ENCODE data around the gene KCTD6. TPM values are rescaled to one million over a fixed set of nuclear protein-coding genes. Genes with fewer than 3 reads are reported as not detected.
A peak's percentile ranks its signal among the peaks of the same experiment; 100 is the strongest.

Gene KCTD6
- total and polyA plus RNA-seq, 2 of the 8 experiments (the other 6 are each of a cell fraction or from before 2014, with no cell fraction given): 17.4 to 21.4 TPM

GRCh38 chr3:58490860-58491501 lies 915 bp upstream of the KCTD6 start:
- peak overlapping the region; percentile 29 for H4K91ac ChIP-seq (replicated peaks; ENCODE audit: insufficient read length, low read length)
- peak overlapping the region; percentile 12 to 57 (median 26); a peak in 5 of 8 replicates for H3K4me3 ChIP-seq (ENCODE audit: extremely low read depth in 1 of 4, insufficient read depth in 2 of 4, low read depth in 3 of 4, low read length in 4 of 4)
- no peak overlapping the region for H3K23ac ChIP-seq (ENCODE audit: insufficient read length)
- 86% methylated on average over 19 of the region's 19 CpGs; no CpG with 5 or more reads in 1 of the 2 experiments for WGBS, 2 experiments (ENCODE audit: extremely low coverage in 1 of 2, insufficient coverage in 1 of 2, insufficient read length in 1 of 2, insufficient replicate concordance in 2 of 2, low coverage in 1 of 2, low lambda C conversion rate in 2 of 2, missing lambda C conversion rate in 1 of 2)
- H2AFZ ChIP-seq (ENCODE audit: low read length): 0 out of 2 replicates have a peak overlapping the region, but pooled peaks have one; percentile 0
- H2BK120ac ChIP-seq (replicated peaks; ENCODE audit: low read depth, low read length): no peak overlapping the region
- POLR2A ChIA-PET (ENCODE audit: partially characterized antibody): interaction anchor here (1.1 to 3.6 kb wide), 5 partner anchors 21 to 184 kb away, joined by 3 to 17 read pairs (median 4); partner anchors contain the start of genes HTD2, PDHB and RPP14
- peaks cover 4% of the 10 kb centered on the region; the same call in 1 of the 2 replicates for H3K23me2 ChIP-seq (ENCODE audit: low read depth, low read length)
- no peak for FAIRE-seq
- no peak overlapping the region; the same call in 1 of the 2 replicates for H2BK15ac ChIP-seq (ENCODE audit: low read length)
- H4K5ac ChIP-seq (ENCODE audit: insufficient read length, low read depth, low read length): no peak overlapping the region
- no peaks in the 10 kb centered on the region for H3K9me3 ChIP-seq (ENCODE audit: insufficient read depth in 2 of 2, low read depth in 1 of 2, low read length in 1 of 2)
- H3K4ac ChIP-seq (replicated peaks; ENCODE audit: insufficient read length, low read depth, low read length): no peak overlapping the region
- peaks cover 6 to 37% of the 10 kb centered on the region in 2 experiments for H3K79me2 ChIP-seq (ENCODE audit: control insufficient read depth in 1 of 2, insufficient read depth in 2 of 2, low read length in 2 of 2)
- peaks cover 0 to 4% (median 0%) of the 10 kb centered on the region in 4 experiments; a peak in 1 of 7 replicates for H3K27me3 ChIP-seq (replicated peaks in 1 of 4; ENCODE audit: control insufficient read depth in 3 of 4, extremely low read depth in 1 of 4, insufficient read depth in 3 of 4, low read length in 3 of 4)
- peaks cover 0 to 3% of the 10 kb centered on the region in 2 experiments for H4K20me1 ChIP-seq (replicated peaks in 1 of 2; ENCODE audit: control insufficient read depth in 1 of 2, insufficient read depth in 2 of 2, low read length in 2 of 2)
- no peak overlapping the region for H3K56ac ChIP-seq (replicated peaks; ENCODE audit: insufficient read length, low read depth, low read length)
- H2BK20ac ChIP-seq (ENCODE audit: low read length): no peak overlapping the region
- H3K36me3 ChIP-seq (ENCODE audit: control insufficient read depth in 2 of 4, insufficient read depth in 4 of 4, low read length in 3 of 4): no peaks in the 10 kb centered on the region
- no peaks in the 10 kb centered on the region for H3K79me1 ChIP-seq (ENCODE audit: low read depth, low read length)
- H2AK5ac ChIP-seq (ENCODE audit: low read depth, low read length): no peak overlapping the region
- CTCF ChIA-PET (ENCODE audit: partially characterized antibody): interaction anchor here (0.6 to 8.7 kb wide), 18 partner anchors 8 to 1207 kb away, joined by 3 to 68 read pairs (median 3); partner anchors contain the start of gene PXK
- H4K8ac ChIP-seq (ENCODE audit: extremely low read depth, insufficient read depth, low read length): peak overlapping the region; percentile 19; the same call in 1 of the 2 replicates
- no peak overlapping the region for H3K9ac ChIP-seq (replicated peaks in 1 of 4; ENCODE audit: extremely low read depth in 1 of 4, low read depth in 3 of 4, low read length in 3 of 4)
- H3K14ac ChIP-seq (ENCODE audit: insufficient read length): no peak overlapping the region
- DNase-seq (ENCODE audit: low read depth in 1 of 2, low spot score in 2 of 2): no peak
- H3K27ac ChIP-seq (ENCODE audit: low read depth, low read length): no peak overlapping the region
- no peak overlapping the region for H2BK12ac ChIP-seq (ENCODE audit: low read depth, low read length)
- H3K4me2 ChIP-seq (ENCODE audit: insufficient read depth in 1 of 2, low read depth in 2 of 2, low read length in 2 of 2): peak overlapping the region; percentile 10 to 62; a peak in 3 of 4 replicates
- peaks cover 0 to 11% (median 4%) of the 10 kb centered on the region in 4 experiments; a peak in 6 of 7 replicates for H3K4me1 ChIP-seq (replicated peaks in 1 of 4; ENCODE audit: control insufficient read depth in 3 of 4, insufficient read depth in 4 of 4, low read length in 3 of 4)
- H2BK5ac ChIP-seq (ENCODE audit: low read depth, low read length): no peak overlapping the region
- H3K18ac ChIP-seq (ENCODE audit: extremely low read depth, low read length): no peak overlapping the region
- no peak for TF ChIP-seq CHD1 (IDR thresholded peaks at IDR 0.05; ENCODE audit: low read depth, low read length)
